ENCODE results near the gene CCDC192.

Gene CCDC192

DNA sequence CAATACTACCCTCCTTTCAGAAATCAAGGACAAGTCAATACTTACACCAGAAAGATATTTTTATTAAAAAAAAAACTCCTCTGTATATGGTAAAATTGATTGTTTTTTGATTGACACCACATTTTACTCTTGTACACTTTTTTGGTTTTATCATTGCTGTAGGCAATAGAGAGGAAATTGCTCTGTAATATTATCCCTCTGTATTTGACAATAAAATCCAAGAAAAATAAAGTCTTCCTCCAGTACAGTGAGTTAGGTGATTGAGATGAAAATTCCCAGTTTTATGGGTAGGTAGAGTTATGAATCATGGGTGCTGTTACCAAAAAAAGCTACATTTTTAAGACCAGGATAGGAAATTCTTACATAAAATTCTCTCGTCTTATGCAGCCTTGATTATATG is 22.6 kb upstream of the CCDC192 start:
- no peaks in the 10 kb centered on the region for H3K9me3 ChIP-seq (ENCODE audit: low read length)
- H3K36me3 ChIP-seq (ENCODE audit: insufficient read depth, low read length): no peaks in the 10 kb centered on the region
- H3K27ac ChIP-seq (ENCODE audit: low read depth, low read length): no peak overlapping the region
- H3K27me3 ChIP-seq (ENCODE audit: control insufficient read depth in 1 of 2, insufficient read depth in 2 of 2, low read length in 2 of 2): no peaks in the 10 kb centered on the region
- H3K4me1 ChIP-seq (ENCODE audit: insufficient read depth, low read length): no peaks in the 10 kb centered on the region
- no peak overlapping the region for H3K9ac ChIP-seq (ENCODE audit: low read length)
- no peak overlapping the region for H3K4me3 ChIP-seq (ENCODE audit: low read depth in 1 of 2, low read length in 2 of 2)

DNA sequence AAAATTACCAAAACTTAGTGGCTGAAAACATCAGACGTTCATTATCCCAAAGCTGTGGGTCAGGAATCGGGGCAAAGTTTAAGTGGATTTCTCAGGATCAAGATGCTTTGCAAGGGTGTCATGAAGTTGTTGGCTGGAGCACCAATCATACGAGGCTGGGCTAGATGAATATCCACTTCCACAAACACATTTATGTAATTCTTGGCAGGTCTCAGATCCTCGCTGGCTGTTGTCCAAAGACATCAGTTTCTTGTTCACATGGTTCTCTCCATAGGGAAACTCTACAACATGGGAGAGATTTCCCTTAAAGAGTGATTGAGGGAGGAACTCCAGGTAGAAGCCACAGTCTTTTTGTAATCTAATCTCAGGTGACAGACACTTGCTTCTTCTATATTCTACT is 20.2 kb upstream of the CCDC192 start:
- H3K9me3 ChIP-seq (ENCODE audit: low read length): no peaks in the 10 kb centered on the region
- H3K27ac ChIP-seq (ENCODE audit: low read depth, low read length): no peak overlapping the region
- H3K4me1 ChIP-seq (ENCODE audit: insufficient read depth, low read length): no peaks in the 10 kb centered on the region
- no peaks in the 10 kb centered on the region for H3K36me3 ChIP-seq (ENCODE audit: insufficient read depth, low read length)
- no peaks in the 10 kb centered on the region for H3K27me3 ChIP-seq (ENCODE audit: control insufficient read depth in 1 of 2, insufficient read depth in 2 of 2, low read length in 2 of 2)
- H3K9ac ChIP-seq (ENCODE audit: low read length): no peak overlapping the region
- no peak overlapping the region for H3K4me3 ChIP-seq (ENCODE audit: low read depth in 1 of 2, low read length in 2 of 2)

- Histone ChIP-seq H3K9ac (ENCODE audit: low read length) (no peak overlapping the region), H3K27ac (ENCODE audit: low read depth, low read length) (no peak overlapping the region), H3K4me1 (ENCODE audit: insufficient read depth, low read length) (no peaks in the 10 kb centered on the region), H3K4me3 (ENCODE audit: low read depth in 1 of 2, low read length in 2 of 2) (no peak overlapping the region), H3K27me3 (ENCODE audit: control insufficient read depth in 1 of 2, insufficient read depth in 2 of 2, low read length in 2 of 2) (no peaks in the 10 kb centered on the region), H3K36me3 (ENCODE audit: insufficient read depth, low read length) (no peaks in the 10 kb centered on the region), H3K9me3 (ENCODE audit: low read length) (no peaks in the 10 kb centered on the region)
Measured at GRCh38 chr5:127684726-127685467, 18.3 kb upstream of the CCDC192 start.

- no peak overlapping the region for H3K9ac ChIP-seq (ENCODE audit: low read length)
- no peaks in the 10 kb centered on the region for H3K36me3 ChIP-seq (ENCODE audit: insufficient read depth, low read length)
- no peaks in the 10 kb centered on the region for H3K9me3 ChIP-seq (ENCODE audit: low read length)
- H3K27ac ChIP-seq (ENCODE audit: low read depth, low read length): no peak overlapping the region
- no peaks in the 10 kb centered on the region for H3K4me1 ChIP-seq (ENCODE audit: insufficient read depth, low read length)
- no peaks in the 10 kb centered on the region for H3K27me3 ChIP-seq (ENCODE audit: control insufficient read depth in 1 of 2, insufficient read depth in 2 of 2, low read length in 2 of 2)
- no peak overlapping the region for H3K4me3 ChIP-seq (ENCODE audit: low read depth in 1 of 2, low read length in 2 of 2)
Measured at GRCh38 chr5:127685662-127686061, 17.5 kb upstream of the CCDC192 start.

- H3K27ac ChIP-seq (ENCODE audit: low read depth, low read length): no peak overlapping the region
- H3K9ac ChIP-seq (ENCODE audit: low read length): no peak overlapping the region
- H3K4me3 ChIP-seq (ENCODE audit: low read depth in 1 of 2, low read length in 2 of 2): no peak overlapping the region
- H3K36me3 ChIP-seq (ENCODE audit: insufficient read depth, low read length): no peaks in the 10 kb centered on the region
- H3K4me1 ChIP-seq (ENCODE audit: insufficient read depth, low read length): no peaks in the 10 kb centered on the region
- H3K9me3 ChIP-seq (ENCODE audit: low read length): no peaks in the 10 kb centered on the region
- H3K27me3 ChIP-seq (ENCODE audit: control insufficient read depth in 1 of 2, insufficient read depth in 2 of 2, low read length in 2 of 2): no peaks in the 10 kb centered on the region
Measured at GRCh38 chr5:127686424-127686823, 16.8 kb upstream of the CCDC192 start.

- H3K27ac ChIP-seq (ENCODE audit: low read depth, low read length): no peak overlapping the region
- H3K4me1 ChIP-seq (ENCODE audit: insufficient read depth, low read length): peaks cover 5% of the 10 kb centered on the region
- H3K9ac ChIP-seq (ENCODE audit: low read length): no peak overlapping the region
- H3K4me3 ChIP-seq (ENCODE audit: low read depth in 1 of 2, low read length in 2 of 2): no peak overlapping the region
- H3K36me3 ChIP-seq (ENCODE audit: insufficient read depth, low read length): no peaks in the 10 kb centered on the region
- H3K9me3 ChIP-seq (ENCODE audit: low read length): no peaks in the 10 kb centered on the region
- no peaks in the 10 kb centered on the region for H3K27me3 ChIP-seq (ENCODE audit: control insufficient read depth in 1 of 2, insufficient read depth in 2 of 2, low read length in 2 of 2)
Measured at GRCh38 chr5:127694518-127695171, 8.5 kb upstream of the CCDC192 start.

- no peak overlapping the region for H3K27ac ChIP-seq (ENCODE audit: low read depth, low read length)
- H3K36me3 ChIP-seq (ENCODE audit: insufficient read depth, low read length): no peaks in the 10 kb centered on the region
- H3K9me3 ChIP-seq (ENCODE audit: low read length): no peaks in the 10 kb centered on the region
- H3K9ac ChIP-seq (ENCODE audit: low read length): no peak overlapping the region
- no peaks in the 10 kb centered on the region for H3K27me3 ChIP-seq (ENCODE audit: control insufficient read depth in 1 of 2, insufficient read depth in 2 of 2, low read length in 2 of 2)
- H3K4me1 ChIP-seq (ENCODE audit: insufficient read depth, low read length): peaks cover 5% of the 10 kb centered on the region
- no peak overlapping the region for H3K4me3 ChIP-seq (ENCODE audit: low read depth in 1 of 2, low read length in 2 of 2)
Measured at GRCh38 chr5:127695346-127695745, 7.8 kb upstream of the CCDC192 start.

GRCh38 chr5:127696683-127697082 is 6.5 kb upstream of the CCDC192 start:
- Histone ChIP-seq H3K4me3 (ENCODE audit: low read depth in 1 of 2, low read length in 2 of 2) (no peak overlapping the region), H3K36me3 (ENCODE audit: insufficient read depth, low read length) (no peaks in the 10 kb centered on the region), H3K4me1 (ENCODE audit: insufficient read depth, low read length) (peaks cover 5% of the 10 kb centered on the region), H3K9me3 (ENCODE audit: low read length) (no peaks in the 10 kb centered on the region), H3K9ac (ENCODE audit: low read length) (no peak overlapping the region), H3K27ac (ENCODE audit: low read depth, low read length) (no peak overlapping the region), H3K27me3 (ENCODE audit: control insufficient read depth in 1 of 2, insufficient read depth in 2 of 2, low read length in 2 of 2) (no peaks in the 10 kb centered on the region)

GRCh38 chr5:127697894-127698600 is 5.1 kb upstream of the CCDC192 start:
- H3K27ac ChIP-seq (ENCODE audit: low read depth, low read length): no peak overlapping the region

GRCh38 chr5:127699416-127699815 is 3.8 kb upstream of the CCDC192 start:
- H3K4me1 ChIP-seq (ENCODE audit: insufficient read depth, low read length): peaks cover 3% of the 10 kb centered on the region
- H3K9ac ChIP-seq (ENCODE audit: low read length): no peak overlapping the region
- H3K27ac ChIP-seq (ENCODE audit: low read depth, low read length): no peak overlapping the region
- H3K36me3 ChIP-seq (ENCODE audit: insufficient read depth, low read length): no peaks in the 10 kb centered on the region
- H3K27me3 ChIP-seq (ENCODE audit: control insufficient read depth in 1 of 2, insufficient read depth in 2 of 2, low read length in 2 of 2): no peaks in the 10 kb centered on the region
- H3K4me3 ChIP-seq (ENCODE audit: low read depth in 1 of 2, low read length in 2 of 2): no peak overlapping the region
- H3K9me3 ChIP-seq (ENCODE audit: low read length): no peaks in the 10 kb centered on the region

More at GRCh38 chr5:127697894-127698600, 5.1 kb upstream of the CCDC192 start:
- H3K36me3 ChIP-seq (ENCODE audit: insufficient read depth, low read length): no peaks in the 10 kb centered on the region
- H3K4me3 ChIP-seq (ENCODE audit: low read depth in 1 of 2, low read length in 2 of 2): no peak overlapping the region
- H3K27me3 ChIP-seq (ENCODE audit: control insufficient read depth in 1 of 2, insufficient read depth in 2 of 2, low read length in 2 of 2): no peaks in the 10 kb centered on the region
- H3K4me1 ChIP-seq (ENCODE audit: insufficient read depth, low read length): peaks cover 5% of the 10 kb centered on the region
- no peak overlapping the region for H3K9ac ChIP-seq (ENCODE audit: low read length)
- no peaks in the 10 kb centered on the region for H3K9me3 ChIP-seq (ENCODE audit: low read length)

- no peak overlapping the region for H3K9ac ChIP-seq (ENCODE audit: low read length)
- no peak overlapping the region for H3K4me3 ChIP-seq (ENCODE audit: low read depth in 1 of 2, low read length in 2 of 2)
- no peaks in the 10 kb centered on the region for H3K9me3 ChIP-seq (ENCODE audit: low read length)
- peaks cover 2% of the 10 kb centered on the region for H3K4me1 ChIP-seq (ENCODE audit: insufficient read depth, low read length)
- H3K36me3 ChIP-seq (ENCODE audit: insufficient read depth, low read length): no peaks in the 10 kb centered on the region
- H3K27ac ChIP-seq (ENCODE audit: low read depth, low read length): no peak overlapping the region
- no peaks in the 10 kb centered on the region for H3K27me3 ChIP-seq (ENCODE audit: control insufficient read depth in 1 of 2, insufficient read depth in 2 of 2, low read length in 2 of 2)
Measured at GRCh38 chr5:127700237-127700766, 2.9 kb upstream of the CCDC192 start.
